Measurements from ENCODE around the gene DCDC2. TPM values are rescaled to one million over a fixed set of nuclear protein-coding genes. Genes with fewer than 3 reads are reported as not detected.

DCDC2 gene
- polyA plus RNA-seq, 1 experiment = not detected

- CTCF ChIA-PET = interaction anchor here (1.3 kb wide), 1 partner anchor 26 kb away, joined by 3 read pairs; no protein-coding TSS in a partner anchor
- no peak for DNase-seq (ENCODE audit: low read depth)
These were observed 100.6 kb downstream of the DCDC2 start for GRCh38 chr6:24257282-24257681.

GRCh38 chr6:24255676-24256075, 102.2 kb downstream of the DCDC2 start:
- POLR2A ChIA-PET = no interaction called here
- Histone ChIP-seq H3K27me3 (ENCODE audit: control insufficient read depth, insufficient read depth, low read length) (no peaks in the 10 kb centered on the region), H3K4me3 (ENCODE audit: low read depth, low read length) (no peak overlapping the region), H3K36me3 (ENCODE audit: control insufficient read depth, insufficient read depth, low read length) (no peaks in the 10 kb centered on the region)
- no peak for DNase-seq (ENCODE audit: low read depth)
- CTCF ChIA-PET = no interaction called here
- TF ChIP-seq CTCF (IDR thresholded peaks at IDR 0.05; ENCODE audit: insufficient read depth, low read depth, low read length) = no peak

More at GRCh38 chr6:24257282-24257681, 100.6 kb downstream of the DCDC2 start:
- no peak overlapping the region for H3K4me3 ChIP-seq (ENCODE audit: low read depth, low read length)
- no peaks in the 10 kb centered on the region for H3K27me3 ChIP-seq (ENCODE audit: control insufficient read depth, insufficient read depth, low read length)
- TF ChIP-seq CTCF (IDR thresholded peaks at IDR 0.05; ENCODE audit: insufficient read depth, low read depth, low read length) = no peak
- H3K36me3 ChIP-seq (ENCODE audit: control insufficient read depth, insufficient read depth, low read length) = no peaks in the 10 kb centered on the region
- POLR2A ChIA-PET = interaction anchor here (0.6 kb wide), 1 partner anchor 34 kb away, joined by 9 read pairs; no protein-coding TSS in a partner anchor

GRCh38 chr6:24253360-24253759, 104.5 kb downstream of the DCDC2 start:
- Histone ChIP-seq H3K27me3 (ENCODE audit: control insufficient read depth, insufficient read depth, low read length) (no peaks in the 10 kb centered on the region), H3K4me3 (ENCODE audit: low read depth, low read length) (no peak overlapping the region), H3K36me3 (ENCODE audit: control insufficient read depth, insufficient read depth, low read length) (no peaks in the 10 kb centered on the region)
- no peak for DNase-seq (ENCODE audit: low read depth)
- POLR2A ChIA-PET = no interaction called here
- TF ChIP-seq CTCF (IDR thresholded peaks at IDR 0.05; ENCODE audit: insufficient read depth, low read depth, low read length) = no peak
- CTCF ChIA-PET = interaction anchor here (1.1 kb wide), 1 partner anchor 32 kb away, joined by 4 read pairs; no protein-coding TSS in a partner anchor

GRCh38 chr6:24252280-24252679, 105.6 kb downstream of the DCDC2 start:
- H3K4me3 ChIP-seq (ENCODE audit: low read depth, low read length) = no peak overlapping the region
- ChIA-PET POLR2A (no interaction called here), CTCF (no interaction called here)
- DNase-seq (ENCODE audit: low read depth) = no peak
- no peaks in the 10 kb centered on the region for H3K36me3 ChIP-seq (ENCODE audit: control insufficient read depth, insufficient read depth, low read length)
- no peak for TF ChIP-seq CTCF (IDR thresholded peaks at IDR 0.05; ENCODE audit: insufficient read depth, low read depth, low read length)
- H3K27me3 ChIP-seq (ENCODE audit: control insufficient read depth, insufficient read depth, low read length) = no peaks in the 10 kb centered on the region

GRCh38 chr6:24251339-24251738, 106.5 kb downstream of the DCDC2 start:
- DNase-seq (ENCODE audit: low read depth) = no peak
- Histone ChIP-seq H3K27me3 (ENCODE audit: control insufficient read depth, insufficient read depth, low read length) (no peaks in the 10 kb centered on the region), H3K4me3 (ENCODE audit: low read depth, low read length) (no peak overlapping the region), H3K36me3 (ENCODE audit: control insufficient read depth, insufficient read depth, low read length) (no peaks in the 10 kb centered on the region)
- POLR2A ChIA-PET = no interaction called here
- CTCF ChIA-PET = no interaction called here
- no peak for TF ChIP-seq CTCF (IDR thresholded peaks at IDR 0.05; ENCODE audit: insufficient read depth, low read depth, low read length)

Data from BJ (cell line).